DOHH2 (cell line): ENCODE measurements around the gene CD1B.

Experiments
- H3F3A ChIP-seq: fragments of 200-600 bp; sonication (generic), shearing (Covaris generic); 2 replicates; pipeline ENCODE4 v1.6.0; 2016; ENCODE audit warnings: antibody characterized with exemption, mild to moderate bottlenecking; ENCODE audit not compliant: control insufficient read depth, insufficient read depth
- H3K27ac ChIP-seq: fragments of 200-600 bp; sonication (generic); 2 replicates; pipeline ENCODE4 v1.5.1; 2014; ENCODE audit warnings: low read depth, mild to moderate bottlenecking, low read length, moderate library complexity
- H3K27me3 ChIP-seq: fragments of 200-600 bp; sonication (generic); 2 replicates; pipeline ENCODE4 v1.6.1; 2014; ENCODE audit warnings: mild to moderate bottlenecking, low read length, mixed read lengths; ENCODE audit not compliant: control insufficient read depth
- H3K36me3 ChIP-seq: fragments of 200-600 bp; sonication (generic); 2 replicates; pipeline ENCODE4 v1.6.1; 2014; ENCODE audit warnings: mild to moderate bottlenecking, low read length, moderate library complexity, mixed read lengths; ENCODE audit not compliant: control insufficient read depth
- H3K4me1 ChIP-seq: fragments of 200-600 bp; sonication (generic); 2 replicates; pipeline ENCODE4 v1.6.1; 2014; ENCODE audit warnings: mild to moderate bottlenecking, low read length, mixed read lengths; ENCODE audit not compliant: control insufficient read depth
- H3K4me2 ChIP-seq: fragments of 200-600 bp; sonication (generic); 2 replicates; pipeline ENCODE4 v1.6.0; 2014; ENCODE audit warnings: mild to moderate bottlenecking, low read length, moderate library complexity
- H3K4me3 ChIP-seq: fragments of 200-600 bp; sonication (generic); 2 replicates; pipeline ENCODE4 v1.5.1; 2014; ENCODE audit warnings: mild to moderate bottlenecking, low read length, mixed read lengths
- H3K79me2 ChIP-seq: fragments of 200-600 bp; sonication (generic); 2 replicates; pipeline ENCODE4 v1.6.1; 2014; ENCODE audit warnings: mild to moderate bottlenecking, low read length, mixed read lengths; ENCODE audit not compliant: control insufficient read depth
- H3K9me2 ChIP-seq: fragments of 200-600 bp; sonication (generic); replicated peaks from 2 replicates; pipeline ENCODE4 v1.6.1; 2014; ENCODE audit warnings: mild to moderate bottlenecking, low read length, mixed read lengths; ENCODE audit not compliant: control insufficient read depth
- H3K9me3 ChIP-seq: fragments of 200-600 bp; sonication (generic); 2 replicates; pipeline ENCODE4 v1.6.1; 2014; ENCODE audit warnings: antibody characterized with exemption, low read length, mixed read lengths; ENCODE audit not compliant: control insufficient read depth, insufficient read depth
- H4K20me1 ChIP-seq: fragments of 200-600 bp; sonication (generic); 2 replicates; pipeline ENCODE4 v1.6.0; 2014; ENCODE audit warnings: low read depth, mild to moderate bottlenecking, antibody characterized with exemption, low read length, moderate library complexity; ENCODE audit not compliant: control insufficient read depth, insufficient read depth
- CTCF ChIP-seq: fragments of 200-600 bp; sonication (generic); IDR thresholded peaks from one replicate; pipeline ENCODE4 v1.5.1; 2014; ENCODE audit warnings: antibody characterized with exemption, mild to moderate bottlenecking, low read depth, low read length; ENCODE audit not compliant: poor library complexity, severe bottlenecking
- EZH2phosphoT487 ChIP-seq: fragments of 200-600 bp; sonication (generic); IDR thresholded peaks from 2 replicates; pipeline ENCODE4 v1.6.1; 2017; ENCODE audit warnings: borderline replicate concordance, mild to moderate bottlenecking, antibody characterized with exemption, low read length, moderate library complexity, mixed read lengths

CD1B gene

GRCh38 chr1:158290321-158290844, 40.9 kb downstream of the CD1B start:
- H4K20me1 ChIP-seq, result no peaks in the 10 kb centered on the region
- no peaks in the 10 kb centered on the region for H3K9me3 ChIP-seq
- H3K27ac ChIP-seq, result peak overlapping the region; percentile 34
- H3K9me2 ChIP-seq, result no peaks in the 10 kb centered on the region
- TF ChIP-seq EZH2phosphoT487 (no peak), CTCF (no peak)
- H3K79me2 ChIP-seq, result no peaks in the 10 kb centered on the region
- peak overlapping the region; percentile 58 for H3K4me2 ChIP-seq
- H3K4me3 ChIP-seq, result peak overlapping the region; percentile 45
- peaks cover 66% of the 10 kb centered on the region for H3K4me1 ChIP-seq
- H3K36me3 ChIP-seq, result no peaks in the 10 kb centered on the region
- H3K27me3 ChIP-seq, result no peaks in the 10 kb centered on the region
- H3F3A ChIP-seq, result peaks cover 27% of the 10 kb centered on the region

- TF ChIP-seq EZH2phosphoT487 (no peak), CTCF (no peak)
- H3K9me2 ChIP-seq, result no peaks in the 10 kb centered on the region
- peak within 1 kb of the TSS; percentile 45 for H3K4me3 ChIP-seq
- no peaks in the 10 kb centered on the region for H3K27me3 ChIP-seq
- peak within 1 kb of the TSS; percentile 34 for H3K27ac ChIP-seq
- no peaks in the 10 kb centered on the region for H3K79me2 ChIP-seq
- no peaks in the 10 kb centered on the region for H3K36me3 ChIP-seq
- H3F3A ChIP-seq, result peaks cover 31% of the 10 kb centered on the region
- peak within 1 kb of the TSS; percentile 58 for H3K4me2 ChIP-seq
- H3K9me3 ChIP-seq, result no peaks in the 10 kb centered on the region
- H4K20me1 ChIP-seq, result no peaks in the 10 kb centered on the region
- peaks cover 72% of the 10 kb centered on the region for H3K4me1 ChIP-seq
Observed at GRCh38 chr1:158289811-158290210, 41.5 kb downstream of the CD1B start, which contains the start of gene CD1C. Gene CD1C (plus strand): TSS chr1:158289923. CDS start chr1:158290065, 142 bp downstream.

- H3K9me3 ChIP-seq, result no peaks in the 10 kb centered on the region
- peaks cover 94% of the 10 kb centered on the region for H3K4me1 ChIP-seq
- no peaks in the 10 kb centered on the region for H3K9me2 ChIP-seq
- H3K27me3 ChIP-seq, result no peaks in the 10 kb centered on the region
- peaks cover 45% of the 10 kb centered on the region for H3F3A ChIP-seq
- H3K36me3 ChIP-seq, result no peaks in the 10 kb centered on the region
- no peak for TF ChIP-seq EZH2phosphoT487
- TF ChIP-seq CTCF, result no peak
- H3K27ac ChIP-seq, result peak overlapping the region; percentile 92
- no peaks in the 10 kb centered on the region for H3K79me2 ChIP-seq
- H3K4me3 ChIP-seq, result peak overlapping the region; percentile 65
- H4K20me1 ChIP-seq, result no peaks in the 10 kb centered on the region
- H3K4me2 ChIP-seq, result peak overlapping the region; percentile 78
Observed at GRCh38 chr1:158286941-158287346, 44.4 kb downstream of the CD1B start.
